Endometrial microvascular endothelial cells (primary cell): Measurements from ENCODE around the gene MBD6. TPM values are rescaled to one million over a fixed set of nuclear protein-coding genes. Genes with fewer than 3 reads are reported as not detected.

Source experiments
- in situ Hi-C: cut with HindIII; loops from 2 replicates; pipeline ENCODE4 v1.10.0; 2017; ENCODE audit warnings: low sequenced_read_pairs, low pct_unique_long_range_greater_than_20kb; ENCODE audit errors: inconsistent ontology term
- total RNA-seq: library from RNA; depleted of rRNA; stranded (reverse); fragments of >200 nt; gene quantifications from one replicate; pipeline ENCODE4 v1.2.3, GENCODE V29; 2015; ENCODE audit errors: inconsistent ontology term

MBD6 gene
- total RNA-seq, 1 donor from 2014 or later = 8.7 TPM

DNA sequence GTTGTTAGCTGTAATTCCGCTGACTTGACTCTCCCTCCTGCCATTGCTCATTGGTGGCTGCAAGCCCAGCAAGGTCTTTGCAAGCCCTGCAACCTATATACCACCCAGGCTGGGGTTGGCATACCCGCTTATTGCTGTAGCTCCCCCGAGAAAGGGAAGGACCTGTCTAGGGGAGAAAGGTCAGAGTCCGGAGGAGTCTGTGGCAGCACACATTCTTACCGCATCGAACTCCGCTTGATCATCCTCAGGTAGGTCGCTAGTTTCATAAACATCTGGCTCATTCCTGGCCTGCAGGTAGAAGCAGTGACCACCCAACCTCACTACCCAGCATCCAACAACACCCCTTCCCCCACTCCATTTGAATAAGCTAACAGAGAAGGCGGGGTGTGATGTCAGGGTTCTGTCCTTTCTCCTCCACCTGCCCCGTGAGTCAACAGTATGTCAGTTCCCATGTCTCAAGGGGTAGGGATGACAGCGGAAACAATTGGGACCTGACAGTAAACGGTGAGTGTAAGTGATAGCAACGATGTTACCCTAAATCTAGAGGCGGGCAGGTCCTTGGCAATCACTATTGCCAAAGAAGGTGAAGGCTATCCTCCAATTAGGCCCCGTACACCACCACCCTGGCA lies 23.3 kb downstream of the MBD6 start:
- in situ Hi-C loops = no loop called here

GRCh38 chr12:57546438-57547287 lies 24.0 kb downstream of the MBD6 start, which contains the start of gene DCTN2:
TSS of gene DCTN2 (minus strand) at chr12:57547192. CDS start at chr12:57547063, 129 bp downstream.
- in situ Hi-C loops = no loop called here

DNA sequence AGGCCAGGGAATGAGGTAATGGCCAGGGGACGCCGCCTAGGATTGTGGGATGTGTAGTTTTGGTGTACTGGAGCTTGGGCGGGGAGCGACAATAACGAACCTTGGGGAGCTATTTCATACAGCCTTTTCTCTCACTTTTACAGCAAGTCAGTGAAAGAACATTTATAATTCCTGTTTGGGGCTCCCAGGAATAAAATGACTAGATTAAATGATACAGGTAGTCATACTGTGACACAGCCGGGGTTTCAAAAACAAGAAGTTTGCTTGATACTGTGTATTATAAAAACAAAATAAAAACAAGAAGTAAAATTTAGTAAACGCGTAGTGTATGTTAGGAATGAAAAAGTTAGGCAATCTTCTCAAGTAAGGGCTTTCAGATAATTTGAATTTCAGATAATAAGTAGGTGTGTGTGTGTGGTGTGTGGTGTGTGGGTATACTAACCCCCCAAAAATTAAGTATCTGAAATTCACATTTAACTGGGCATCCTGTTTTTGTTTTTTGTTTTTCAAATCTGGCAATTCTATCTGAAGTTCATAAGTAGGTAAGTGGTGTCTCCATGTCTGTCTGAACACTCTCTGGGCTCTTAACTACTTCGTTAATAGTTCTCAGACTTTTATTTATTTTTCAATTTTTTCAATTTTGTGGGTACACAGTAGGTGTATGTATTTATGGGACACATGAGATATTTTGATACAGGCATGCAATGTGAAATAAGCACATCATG lies 24.8 kb downstream of the MBD6 start:
- in situ Hi-C loops = no loop called here

DNA sequence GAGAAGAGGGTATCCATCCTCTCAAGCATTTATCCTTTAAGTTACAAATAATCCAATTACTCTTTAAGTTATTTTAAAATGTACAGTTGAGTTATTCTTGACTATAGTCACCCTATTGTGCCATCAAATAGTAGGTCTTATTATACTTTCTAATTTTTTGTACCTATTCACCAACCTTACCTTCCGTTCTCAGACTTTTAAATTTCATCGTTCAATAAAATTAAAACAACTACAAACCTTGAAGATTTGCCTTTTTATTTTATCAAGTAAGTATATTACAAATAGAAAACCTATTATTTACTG lies 25.3 kb downstream of the MBD6 start:
- in situ Hi-C loops = no loop called here

GRCh38 chr12:57548488-57548887 lies 25.9 kb downstream of the MBD6 start:
- in situ Hi-C loops = no loop called here

DNA sequence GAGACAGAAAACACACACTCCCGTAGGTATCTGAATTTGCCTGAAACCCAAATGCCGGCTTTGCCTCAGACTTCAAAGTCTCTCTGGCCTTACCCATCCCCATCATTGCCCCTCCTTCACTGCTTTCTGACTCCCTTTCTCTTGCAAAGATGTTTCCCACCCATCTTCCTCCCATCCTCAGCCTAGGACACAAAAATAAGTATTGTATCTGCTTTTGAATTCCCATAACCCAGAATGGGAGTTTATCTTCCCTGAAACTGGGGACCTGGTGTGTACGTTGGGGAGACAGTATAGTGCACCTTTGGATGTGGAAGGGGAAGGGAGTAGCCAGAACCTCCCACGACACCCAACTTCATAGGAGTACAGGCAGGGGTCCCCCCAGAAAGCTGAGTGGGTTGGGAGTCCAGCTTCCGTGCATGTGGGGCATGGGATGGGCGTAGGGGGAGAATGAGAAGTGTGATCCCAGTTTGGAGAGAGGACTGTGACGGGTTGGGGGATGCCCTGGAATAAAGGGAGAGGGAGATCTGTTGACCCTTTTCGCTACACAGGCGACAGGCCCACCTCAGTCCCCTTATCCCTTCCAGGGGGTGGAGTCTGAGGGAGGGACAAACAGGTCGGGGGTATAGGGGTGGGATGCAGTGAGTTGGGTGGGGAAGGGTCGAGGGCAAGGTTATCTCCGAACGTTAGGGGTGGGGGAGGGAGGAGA lies 26.7 kb downstream of the MBD6 start:
- in situ Hi-C loops = no loop called here

DNA sequence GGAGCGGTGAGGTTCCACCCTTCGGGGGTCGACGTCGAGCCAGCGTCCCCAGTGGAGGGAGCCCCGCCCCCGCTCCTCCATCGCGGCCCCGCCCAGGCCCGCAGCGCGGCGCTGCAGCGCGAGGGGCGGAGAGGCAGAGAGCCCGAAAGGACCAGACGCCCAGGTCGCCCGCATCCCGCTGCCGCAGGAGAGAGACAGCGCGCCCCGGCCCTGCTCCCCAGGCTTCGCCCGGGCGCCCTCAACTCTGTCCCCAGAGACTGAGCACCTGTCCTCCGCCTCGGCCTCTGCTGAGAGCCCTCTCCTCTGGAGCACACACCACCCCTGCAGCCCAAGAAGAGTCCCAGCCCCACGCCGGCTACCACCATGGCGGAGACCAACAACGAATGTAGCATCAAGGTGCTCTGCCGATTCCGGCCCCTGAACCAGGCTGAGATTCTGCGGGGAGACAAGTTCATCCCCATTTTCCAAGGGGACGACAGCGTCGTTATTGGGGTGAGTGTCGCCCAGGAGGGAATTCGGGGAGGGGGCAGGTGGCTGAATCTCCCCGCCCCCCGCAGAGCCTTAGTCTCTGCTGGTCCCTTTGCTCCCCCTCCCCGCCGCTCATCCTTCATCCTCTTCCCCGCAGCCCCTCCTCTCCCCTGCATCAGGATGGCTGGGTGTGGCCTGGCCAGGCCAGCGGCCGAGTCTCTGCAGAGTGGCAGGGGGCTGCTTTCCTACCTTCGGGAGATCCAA lies 27.5 kb downstream of the MBD6 start, which contains the start of gene KIF5A:
KIF5A (plus strand) TSS at position 136 of the 732 bp plus-strand sequence; CDS start at position 364, 228 bp downstream.
- in situ Hi-C loops = no loop called here

DNA sequence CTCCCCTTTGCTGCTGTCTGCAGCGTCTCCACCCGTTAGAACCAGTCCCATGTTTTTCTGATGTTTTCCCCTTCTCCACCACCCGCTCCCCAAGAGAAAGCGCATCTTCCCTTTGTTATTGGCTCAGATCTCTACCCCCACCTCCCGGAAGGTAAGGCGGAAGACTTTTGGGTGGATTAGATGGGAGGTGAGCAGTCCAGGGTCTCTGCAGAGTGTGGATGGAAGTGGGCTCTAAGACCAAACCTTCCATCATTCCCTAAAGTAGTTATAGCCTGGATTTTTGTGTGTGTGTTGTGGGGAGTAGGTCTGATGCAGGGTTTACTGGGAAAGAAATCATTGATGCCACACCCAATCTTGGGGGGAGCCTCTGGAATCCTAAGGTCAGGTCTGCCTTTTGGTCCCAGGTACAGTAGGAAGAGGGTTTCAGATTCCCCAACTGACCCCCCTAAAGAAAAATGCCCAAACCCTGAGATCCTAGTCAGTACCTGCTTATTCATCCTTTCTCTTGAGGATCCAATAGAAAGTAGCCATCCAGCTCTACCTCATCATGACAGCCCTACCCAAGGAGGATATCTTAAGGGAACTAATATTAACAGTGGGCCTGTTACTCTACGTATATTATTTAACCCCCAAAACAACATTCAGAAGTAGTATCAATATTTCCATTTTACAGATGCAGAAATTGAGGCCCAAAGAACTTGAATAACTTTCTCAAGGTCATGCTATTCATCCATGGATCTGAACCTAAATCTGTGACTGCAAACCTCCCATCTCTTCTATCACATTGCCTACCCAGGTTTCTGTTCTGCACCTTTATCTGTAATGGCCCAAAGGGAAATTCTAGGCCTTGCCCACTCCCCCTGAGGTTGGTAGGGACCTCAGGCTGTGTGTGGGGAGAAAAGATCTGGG lies 28.3 kb downstream of the MBD6 start:
- in situ Hi-C loops = no loop called here

- in situ Hi-C loops = no loop called here
These were observed 29.1 kb downstream of the MBD6 start for GRCh38 chr12:57551637-57552305.

- in situ Hi-C loops = no loop called here
These were observed 29.7 kb downstream of the MBD6 start for GRCh38 chr12:57552306-57552651.

DNA sequence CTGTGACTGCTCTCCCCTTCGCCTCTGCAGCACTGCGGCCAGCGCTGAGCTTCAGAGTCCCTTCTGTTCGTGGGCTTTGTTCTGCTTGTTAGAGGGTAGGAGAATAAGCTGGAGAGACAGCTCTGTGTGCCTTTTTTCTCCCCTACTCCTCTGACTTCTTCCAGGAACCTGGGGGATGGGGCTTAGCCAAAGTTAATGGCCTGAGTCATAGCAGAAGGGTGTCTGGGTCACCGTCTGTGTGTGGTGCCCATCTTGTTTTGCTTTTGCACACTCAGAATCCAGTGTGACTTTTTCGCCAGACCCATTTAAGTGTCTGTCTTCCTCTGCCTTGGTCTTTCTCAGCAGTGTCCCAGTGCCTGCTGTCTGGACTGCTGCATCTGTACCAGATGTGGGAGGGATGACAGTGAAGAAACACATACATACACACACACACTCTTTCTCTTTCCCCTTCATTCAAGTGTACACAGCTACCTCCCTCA lies 30.2 kb downstream of the MBD6 start:
- in situ Hi-C loops = no loop called here

- in situ Hi-C loops = no loop called here
These were observed 30.9 kb downstream of the MBD6 start for GRCh38 chr12:57553343-57554202.

- in situ Hi-C loops = no loop called here
These were observed 31.8 kb downstream of the MBD6 start for GRCh38 chr12:57554453-57554852.

DNA sequence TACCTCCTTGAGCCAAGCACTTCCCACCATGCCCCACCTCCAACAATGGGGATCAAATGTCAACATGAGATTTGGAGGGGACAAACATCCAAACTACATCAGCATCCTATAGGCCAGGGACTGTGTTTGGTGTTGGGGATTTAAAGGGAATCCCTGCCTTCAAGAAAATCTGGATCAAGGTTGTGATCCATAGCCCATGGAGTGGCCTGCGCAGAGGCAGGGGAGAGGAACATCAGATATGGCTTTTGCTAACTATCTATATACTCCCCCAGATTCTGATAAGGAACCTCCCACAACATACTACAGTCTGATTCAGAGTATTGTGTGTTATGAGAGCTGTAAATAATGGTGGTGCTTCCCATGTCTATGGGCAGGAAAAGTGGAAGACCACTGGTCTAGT lies 32.3 kb downstream of the MBD6 start:
- in situ Hi-C loops = no loop called here

- in situ Hi-C loops = no loop called here
These were observed 36.2 kb downstream of the MBD6 start for GRCh38 chr12:57558864-57559263.

DNA sequence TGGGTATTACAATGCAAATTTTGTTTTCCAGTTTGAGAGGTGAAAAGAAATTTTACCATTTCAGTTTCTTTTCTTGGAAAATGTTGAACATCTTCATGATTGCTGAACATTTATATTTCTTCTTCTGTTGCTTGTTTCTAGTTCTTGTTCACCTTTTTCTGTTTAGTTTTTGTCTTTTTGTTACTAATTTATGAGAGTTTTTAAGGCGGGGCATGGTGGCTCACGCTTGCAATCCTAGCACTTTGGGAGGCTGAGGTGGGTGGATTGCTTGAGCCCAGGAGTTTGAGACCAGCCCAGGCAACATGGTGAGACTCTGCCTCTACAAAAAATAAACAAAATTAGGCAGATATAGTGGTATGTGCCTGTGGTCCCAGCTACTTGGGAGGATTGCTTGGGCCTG lies 37.9 kb downstream of the MBD6 start:
- in situ Hi-C loops = no loop called here
